OCI-LY7 (cell line): ENCODE measurements around the gene COL4A2. TPM values are rescaled to one million over a fixed set of nuclear protein-coding genes. Genes with fewer than 3 reads are reported as not detected.

ENCODE experiments used
- BruUV-seq: library from RNA; stranded (reverse); fragments of 400-500 nt; replicated peaks from 2 replicates; lab custom pipeline; 2021; lab: Mats Ljungman, UMichigan
- CTCF ChIA-PET: fragments of 300-600 bp; sonication (Branson Sonifier 250); formaldehyde crosslinking; loops from one replicate; lab custom pipeline; 2022; ENCODE audit warnings: antibody characterized with exemption; ENCODE audit not compliant: unreplicated experiment; lab: Charles Lee
- POLR2A ChIA-PET: fragments of 300-600 bp; sonication (Branson Sonifier 250); formaldehyde crosslinking; loops from one replicate; lab custom pipeline; 2022; ENCODE audit warnings: antibody characterized with exemption; lab: Charles Lee
- DNase-seq: peaks from one replicate; pipeline ENCODE4 v3.0.0-alpha.2; 2015; ENCODE audit warnings: low spot score
- H2AFZ ChIP-seq: fragments of 200-600 bp; sonication (generic), shearing (Covaris generic); 2 replicates; pipeline ENCODE4 v1.6.1; 2014; ENCODE audit warnings: mild to moderate bottlenecking, antibody characterized with exemption, low read length, moderate library complexity
- H3K27ac ChIP-seq: fragments of 200-600 bp; sonication (generic); 2 replicates; pipeline ENCODE4 v1.5.1; 2014; ENCODE audit warnings: mixed run types, low read depth, mild to moderate bottlenecking, moderate library complexity, low read length, inconsistent platforms; ENCODE audit not compliant: poor library complexity, severe bottlenecking
- H3K36me3 ChIP-seq: fragments of 200-600 bp; sonication (generic); 2 replicates; pipeline ENCODE4 v1.6.1; 2014; ENCODE audit warnings: mild to moderate bottlenecking, antibody characterized with exemption, low read length, moderate library complexity, mixed read lengths; ENCODE audit not compliant: insufficient read depth
- H3K4me1 ChIP-seq: fragments of 200-600 bp; sonication (generic); 2 replicates; pipeline ENCODE4 v1.5.1; 2014; ENCODE audit warnings: mild to moderate bottlenecking, low read length; ENCODE audit not compliant: insufficient read depth, poor library complexity, severe bottlenecking
- H3K4me2 ChIP-seq: fragments of 200-600 bp; sonication (generic); 2 replicates; pipeline ENCODE4 v1.6.1; 2014; ENCODE audit warnings: mild to moderate bottlenecking, low read length
- H3K4me3 ChIP-seq: fragments of 200-600 bp; sonication (generic); 2 replicates; pipeline ENCODE4 v1.5.1; 2014; ENCODE audit warnings: mild to moderate bottlenecking, low read depth, low read length; ENCODE audit not compliant: poor library complexity, severe bottlenecking
- H3K79me2 ChIP-seq: fragments of 200-600 bp; sonication (generic); 2 replicates; pipeline ENCODE4 v1.6.1; 2016; ENCODE audit warnings: low read depth, mild to moderate bottlenecking, low read length, moderate library complexity, mixed read lengths; ENCODE audit not compliant: insufficient read depth
- H3K9me2 ChIP-seq: fragments of 200-600 bp; sonication (generic); 2 replicates; pipeline ENCODE4 v1.6.1; 2016; ENCODE audit warnings: mild to moderate bottlenecking, low read length, mixed read lengths; ENCODE audit not compliant: insufficient read depth
- H3K9me3 ChIP-seq: fragments of 200-600 bp; sonication (generic); 2 replicates; pipeline ENCODE4 v1.6.1; 2014; ENCODE audit warnings: mild to moderate bottlenecking, mixed run types, low read length, mixed read lengths
- H4K20me1 ChIP-seq: fragments of 200-600 bp; sonication (generic); 2 replicates; pipeline ENCODE4 v1.6.1; 2014; ENCODE audit warnings: mild to moderate bottlenecking, antibody characterized with exemption, low read length, moderate library complexity, mixed read lengths; ENCODE audit not compliant: insufficient read depth
- CTCF ChIP-seq: fragments of 200-600 bp; sonication (generic); conservative IDR thresholded peaks from 2 replicates; pipeline ENCODE4 v1.5.1; 2014; ENCODE audit warnings: mild to moderate bottlenecking, antibody characterized with exemption, low read length, moderate library complexity, mixed read lengths
- EZH2phosphoT487 ChIP-seq: fragments of 200-600 bp; sonication (generic); IDR thresholded peaks from 2 replicates; pipeline ENCODE4 v1.6.1; 2018; ENCODE audit warnings: low read depth, borderline replicate concordance, mild to moderate bottlenecking, mixed run types, antibody characterized with exemption, low read length, moderate library complexity, mixed read lengths
- intact Hi-C: fragments of 100-400 bp; cut with micrococcal nuclease; formaldehyde crosslinking; loops from one replicate; pipeline ENCODE4 v1.10.0; 2022; ENCODE audit not compliant: unreplicated experiment
- total RNA-seq, 2 experiments: library from RNA; depleted of rRNA in 1 of 2; stranded (reverse); fragments of >200 nt in 1 of 2; shearing (Covaris generic) in 1 of 2; gene quantifications; 2 replicates each; pipeline ENCODE4 v1.2.3, GENCODE V29; 2014 to 2022

The COL4A2 gene
- total RNA-seq, 2 experiments from 2014 or later: 0.34 TPM; not detected in 1

GRCh38 chr13:110436786-110437370, 129.8 kb downstream of the COL4A2 start:
- DNase-seq: no peak
- Histone ChIP-seq H3K36me3 (no peaks in the 10 kb centered on the region), H2AFZ (no peak overlapping the region), H3K9me3 (no peaks in the 10 kb centered on the region), H3K27ac (no peak overlapping the region), H4K20me1 (no peaks in the 10 kb centered on the region), H3K9me2 (no peaks in the 10 kb centered on the region), H3K4me1 (no peaks in the 10 kb centered on the region), H3K79me2 (no peaks in the 10 kb centered on the region), H3K4me2 (no peak overlapping the region), H3K4me3 (no peak overlapping the region)
- no peak for TF ChIP-seq EZH2phosphoT487
- no peak for TF ChIP-seq CTCF
- no TSS peak for BruUV-seq
- CTCF ChIA-PET: no interaction called here
- POLR2A ChIA-PET: no interaction called here
- intact Hi-C loops: no loop called here

GRCh38 chr13:110438211-110438610, 131.1 kb downstream of the COL4A2 start:
- ChIA-PET CTCF (no interaction called here), POLR2A (no interaction called here)
- BruUV-seq: no TSS peak

More at GRCh38 chr13:110438211-110438610, 131.1 kb downstream of the COL4A2 start:
- Histone ChIP-seq H4K20me1 (no peaks in the 10 kb centered on the region), H3K4me3 (no peak overlapping the region), H3K79me2 (no peaks in the 10 kb centered on the region), H3K4me1 (no peaks in the 10 kb centered on the region), H3K9me2 (no peaks in the 10 kb centered on the region), H2AFZ (no peak overlapping the region), H3K27ac (no peak overlapping the region), H3K4me2 (no peak overlapping the region), H3K9me3 (no peaks in the 10 kb centered on the region), H3K36me3 (no peaks in the 10 kb centered on the region)
- no peak for TF ChIP-seq EZH2phosphoT487
- TF ChIP-seq CTCF: no peak
- no peak for DNase-seq
- intact Hi-C loops: no loop called here
